ENCODE measurements around the gene POLR2E.

POLR2E gene

GRCh38 chr19:1093330-1093729, 1.8 kb downstream of the POLR2E start:
- no peak for DNase-seq

DNA sequence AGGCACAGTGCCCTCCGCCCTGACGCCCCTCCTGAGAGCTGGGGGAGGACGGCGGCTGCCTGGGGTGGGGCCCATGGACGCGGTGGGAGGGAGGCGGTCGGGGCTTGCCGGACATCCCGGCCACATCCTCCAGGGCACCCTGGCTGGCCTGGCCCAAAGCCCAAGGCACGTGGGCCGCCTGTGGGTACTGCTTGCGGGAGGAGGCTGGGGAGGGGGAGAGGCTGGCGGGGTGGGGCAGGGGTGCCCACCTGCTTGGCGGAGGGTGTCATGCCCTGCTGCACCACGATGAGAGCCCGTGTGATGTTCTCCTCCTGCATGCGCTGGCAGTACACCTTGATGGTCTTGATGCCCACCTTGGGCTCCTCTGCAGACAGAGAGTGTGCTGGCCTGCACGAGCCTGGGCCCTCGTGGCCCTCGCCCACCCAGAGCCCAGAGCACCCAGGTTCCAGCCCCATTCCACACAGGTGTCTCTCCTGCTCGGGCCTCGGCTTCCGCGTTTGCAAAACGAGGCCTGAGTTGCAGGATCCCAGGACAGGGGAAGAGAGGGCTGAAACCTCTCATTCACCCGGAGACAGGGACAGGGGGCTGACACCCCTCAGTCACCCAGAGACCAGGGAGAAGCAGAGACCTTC, 3.5 kb downstream of the POLR2E start:
- no peak for DNase-seq

DNA sequence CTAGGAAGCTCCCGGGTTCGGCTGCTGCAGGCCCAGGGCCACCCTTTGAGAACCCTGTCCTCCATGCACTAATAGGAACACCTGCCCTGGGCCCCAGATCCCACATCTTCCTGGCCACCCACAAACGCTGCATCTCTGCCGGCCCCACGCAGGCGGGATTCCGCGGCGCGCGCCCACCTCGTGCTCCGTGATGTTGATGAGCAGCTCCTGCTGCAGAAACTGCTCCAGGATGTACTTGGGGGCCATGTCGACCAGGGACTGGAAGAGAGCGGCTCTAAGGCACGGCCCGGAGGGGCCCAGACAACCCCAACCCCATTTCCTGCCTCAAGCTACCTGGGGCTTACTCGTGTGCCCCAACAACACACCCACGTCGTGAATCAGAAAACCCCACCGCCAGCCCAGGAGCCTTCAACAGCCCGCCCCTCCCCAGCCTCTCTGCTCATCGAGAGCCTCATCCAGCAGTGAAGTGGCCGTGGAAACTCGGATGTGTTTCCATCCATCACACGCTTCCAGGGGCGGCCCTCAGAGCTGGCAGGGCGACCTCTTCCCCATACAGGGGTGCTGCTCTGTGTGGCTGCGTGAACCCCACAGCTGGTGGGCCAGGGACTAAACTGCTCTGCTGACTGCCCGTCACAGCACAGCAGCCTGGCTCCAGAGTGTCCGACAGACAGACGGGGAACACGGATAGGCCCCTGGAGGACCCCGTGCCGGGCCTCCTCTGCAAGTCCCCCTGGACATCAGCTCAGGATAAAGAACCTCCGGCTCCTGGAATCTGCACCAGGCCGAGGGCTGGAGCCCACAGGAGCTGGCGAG, 4.2 kb downstream of the POLR2E start:
- no peak for DNase-seq

DNA sequence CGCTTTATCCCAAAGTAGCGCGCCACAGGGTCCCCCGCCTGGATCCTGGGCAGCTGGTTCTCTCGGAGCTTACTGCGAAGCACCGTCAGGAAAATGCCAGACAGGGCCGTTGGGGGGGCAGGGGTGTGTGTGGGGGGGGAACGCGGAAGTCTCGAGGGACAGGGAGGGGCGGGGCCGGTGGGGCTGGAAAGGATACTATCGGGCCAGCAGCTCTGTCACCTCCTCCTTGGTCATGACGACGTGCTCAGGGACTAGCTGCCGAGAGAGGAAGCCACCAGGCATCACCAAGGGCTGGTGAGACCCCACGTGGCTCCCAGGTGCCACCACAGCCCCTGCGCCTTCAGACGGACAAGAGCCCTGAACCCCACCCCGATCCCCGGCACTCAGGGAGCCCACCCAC, 5.3 kb downstream of the POLR2E start:
- DNase-seq = no peak

GRCh38 chr19:1089126-1089771, 5.9 kb downstream of the POLR2E start:
- no peak for DNase-seq

GRCh38 chr19:1088416-1089010, 6.7 kb downstream of the POLR2E start:
- no peak for DNase-seq

DNA sequence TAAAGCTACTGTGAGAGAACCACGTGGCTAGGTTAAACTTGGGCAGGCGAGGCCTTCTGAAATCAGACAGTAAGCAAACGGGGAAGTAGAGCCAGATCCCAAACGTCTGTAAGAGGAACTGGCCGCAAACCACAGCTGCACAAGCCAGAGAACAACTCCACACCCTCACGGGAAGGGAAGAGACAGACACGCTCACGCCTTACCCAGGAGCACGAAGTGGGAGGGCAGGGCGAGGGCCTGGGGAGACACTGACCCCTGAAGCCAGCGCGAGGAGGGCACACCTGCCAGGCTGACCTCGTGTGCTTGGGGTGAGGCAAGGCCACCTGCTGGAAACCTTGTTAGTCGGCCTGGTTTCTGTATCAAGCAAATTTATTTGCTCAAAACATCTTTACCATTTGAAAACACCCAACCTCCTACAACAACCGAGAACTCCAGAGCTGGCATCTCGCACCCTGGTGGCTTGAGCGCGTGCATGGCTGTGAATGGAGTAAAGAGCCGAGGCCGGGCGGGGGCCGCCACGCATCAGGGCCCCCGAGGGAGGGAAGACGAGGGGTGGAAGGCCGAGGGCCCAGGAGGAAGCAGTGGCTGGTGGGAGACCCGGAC, 7.3 kb downstream of the POLR2E start:
- DNase-seq = no peak

- DNase-seq = no peak
Measured at GRCh38 chr19:1086613-1087012, 8.6 kb downstream of the POLR2E start.

- DNase-seq = no peak
Measured at GRCh38 chr19:1085676-1086442, 9.3 kb downstream of the POLR2E start.

- DNase-seq = no peak
Measured at GRCh38 chr19:1085053-1085658, 10.0 kb downstream of the POLR2E start.

- no peak for DNase-seq
Measured at GRCh38 chr19:1084024-1084868, 10.9 kb downstream of the POLR2E start.

- no peak for DNase-seq
Measured at GRCh38 chr19:1082928-1083816, 12.0 kb downstream of the POLR2E start.

DNA sequence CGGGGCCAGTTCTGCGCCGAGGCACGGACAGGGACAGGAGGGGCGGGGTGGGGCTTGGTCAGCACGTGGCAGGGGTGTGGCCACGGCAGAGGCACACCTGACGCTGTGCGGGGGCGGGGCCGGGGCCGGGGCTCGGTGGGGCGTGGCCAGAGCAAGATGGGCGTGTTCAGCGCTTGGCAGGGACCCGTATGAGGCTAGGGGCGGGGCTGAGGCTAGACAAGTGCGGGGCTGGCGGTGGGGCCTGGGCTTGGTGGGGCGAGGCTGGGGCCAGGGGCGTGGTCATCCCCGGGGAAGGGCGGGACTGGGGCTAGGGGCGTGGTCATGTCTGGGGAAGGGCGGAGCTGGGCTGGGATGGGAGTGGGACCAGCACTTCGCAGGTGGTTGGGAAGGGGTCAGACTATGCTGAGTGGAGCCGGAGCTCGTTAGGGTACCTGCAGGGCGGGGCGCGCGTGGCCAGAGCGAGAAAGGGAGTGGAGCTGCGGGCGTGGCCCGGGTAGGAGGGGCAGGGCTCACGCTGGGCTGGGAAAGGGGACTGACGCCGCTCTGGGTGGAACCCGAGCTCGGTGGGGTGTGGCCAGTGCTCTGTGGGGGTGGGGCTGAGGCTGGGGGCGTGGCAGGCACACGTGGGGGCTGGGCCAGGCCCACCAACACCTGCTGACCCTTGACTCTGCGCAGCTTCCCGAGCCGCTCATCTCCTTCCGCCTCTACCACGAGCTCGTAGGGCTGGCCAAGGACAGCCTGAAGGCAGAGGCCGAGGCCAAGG, 12.8 kb downstream of the POLR2E start:
- DNase-seq = no peak

DNA sequence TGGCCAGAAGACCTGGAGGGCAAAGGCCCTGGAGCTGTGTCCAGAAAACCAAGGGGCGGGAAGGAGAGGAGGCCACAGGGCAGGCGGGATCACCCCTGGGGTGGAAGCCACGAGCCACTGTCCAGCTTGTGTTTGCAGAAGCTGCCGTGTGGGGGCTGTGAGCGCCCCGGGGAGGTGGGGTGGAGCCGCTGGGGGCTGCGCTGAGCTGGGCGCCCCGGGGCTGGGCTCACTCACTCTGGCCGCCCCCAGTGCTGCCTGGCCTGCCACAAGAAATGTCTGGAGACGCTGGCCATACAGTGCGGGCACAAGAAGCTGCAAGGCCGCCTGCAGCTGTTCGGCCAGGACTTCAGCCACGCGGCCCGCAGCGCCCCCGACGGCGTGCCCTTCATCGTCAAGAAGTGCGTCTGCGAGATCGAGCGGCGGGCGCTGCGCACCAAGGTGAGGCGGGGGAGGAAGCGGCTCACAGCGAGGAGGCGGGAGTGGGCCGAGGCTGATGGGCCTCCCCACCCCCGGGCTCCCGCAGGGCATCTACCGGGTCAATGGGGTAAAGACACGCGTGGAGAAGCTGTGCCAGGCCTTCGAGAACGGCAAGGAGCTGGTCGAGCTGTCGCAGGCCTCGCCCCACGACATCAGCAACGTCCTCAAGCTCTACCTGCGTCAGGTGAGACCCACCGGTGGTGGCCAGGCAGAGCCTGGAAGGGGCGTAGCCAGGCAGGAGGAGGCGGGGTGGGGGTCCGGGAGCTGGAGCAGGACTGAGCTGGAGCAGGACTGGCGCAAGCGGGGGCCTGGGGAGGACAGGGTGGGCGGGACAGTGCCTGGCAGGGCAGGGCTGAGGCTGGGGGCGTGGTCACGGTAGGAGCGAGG, 13.6 kb downstream of the POLR2E start:
- DNase-seq = no peak

GRCh38 chr19:1080360-1081161, 14.6 kb downstream of the POLR2E start:
- DNase-seq = no peak

- DNase-seq = no peak
Measured at GRCh38 chr19:1079566-1080111, 15.5 kb downstream of the POLR2E start.

DNA sequence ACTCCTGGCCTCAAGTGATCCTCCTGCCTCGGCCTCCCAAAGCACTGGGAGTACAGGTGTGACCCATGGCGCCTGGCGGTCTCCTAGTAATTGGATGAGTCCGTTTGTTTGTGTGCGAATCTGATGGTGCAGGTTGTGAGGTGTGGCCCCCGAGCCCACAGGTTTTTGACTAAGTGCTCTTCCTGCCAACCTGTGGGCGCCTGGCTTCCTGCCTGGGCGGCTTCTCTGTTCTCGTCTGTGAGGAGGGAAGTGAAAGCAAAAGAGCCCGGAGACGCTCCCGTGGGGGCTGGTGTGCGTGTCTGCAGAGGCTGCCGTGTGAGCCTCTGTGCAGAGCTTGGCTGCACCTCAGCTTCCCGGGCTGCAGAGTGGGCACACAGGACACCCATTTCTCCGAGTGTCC, 18.2 kb downstream of the POLR2E start:
- DNase-seq = no peak
